Measurements from ENCODE around the gene GARIN6.

The GARIN6 gene

DNA sequence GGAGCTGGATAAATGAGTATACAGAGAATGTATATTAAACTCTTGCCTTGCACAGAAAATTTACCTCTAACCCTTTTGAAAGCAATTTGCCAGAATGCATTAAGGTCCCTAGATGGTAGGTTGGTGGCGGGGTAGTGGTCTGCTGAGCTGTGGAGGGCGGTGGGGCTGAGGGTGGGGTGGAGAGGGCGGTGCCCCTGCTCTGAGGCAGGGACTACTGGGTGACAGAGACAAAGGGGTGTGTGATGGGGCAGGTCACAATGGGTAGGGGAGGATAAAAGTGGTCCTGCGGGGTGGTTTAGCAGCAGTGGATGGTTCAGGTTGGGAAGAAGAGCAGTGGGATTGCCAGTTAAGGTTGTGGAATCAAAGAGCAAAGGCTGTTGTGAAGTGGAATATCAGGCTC lies at the start of gene GARIN6:
Gene GARIN6 (plus strand): TSS at position 301 of the 400 bp plus-strand sequence. CDS start 422 bp downstream, outside the sequence.
- no peak for DNase-seq (ENCODE audit: low read depth)
- no peak within 1 kb of the TSS for H3K4me3 ChIP-seq (ENCODE audit: low read depth, low read length)
- no peak for TF ChIP-seq CTCF (IDR thresholded peaks at IDR 0.05; ENCODE audit: control insufficient read depth, extremely low read depth, insufficient read depth)

- no peak for DNase-seq (ENCODE audit: low read depth)
- no peak overlapping the region for H3K4me3 ChIP-seq (ENCODE audit: low read depth, low read length)
- no peak for TF ChIP-seq CTCF (IDR thresholded peaks at IDR 0.05; ENCODE audit: control insufficient read depth, extremely low read depth, insufficient read depth)
Observed at GRCh38 chr12:99598785-99599184, 48.8 kb upstream of the GARIN6 start.

- TF ChIP-seq CTCF (IDR thresholded peaks at IDR 0.05; ENCODE audit: control insufficient read depth, extremely low read depth, insufficient read depth) = no peak
- no peak overlapping the region for H3K4me3 ChIP-seq (ENCODE audit: low read depth, low read length)
- DNase-seq (ENCODE audit: low read depth) = no peak
Observed at GRCh38 chr12:99600388-99600787, 47.2 kb upstream of the GARIN6 start.

DNA sequence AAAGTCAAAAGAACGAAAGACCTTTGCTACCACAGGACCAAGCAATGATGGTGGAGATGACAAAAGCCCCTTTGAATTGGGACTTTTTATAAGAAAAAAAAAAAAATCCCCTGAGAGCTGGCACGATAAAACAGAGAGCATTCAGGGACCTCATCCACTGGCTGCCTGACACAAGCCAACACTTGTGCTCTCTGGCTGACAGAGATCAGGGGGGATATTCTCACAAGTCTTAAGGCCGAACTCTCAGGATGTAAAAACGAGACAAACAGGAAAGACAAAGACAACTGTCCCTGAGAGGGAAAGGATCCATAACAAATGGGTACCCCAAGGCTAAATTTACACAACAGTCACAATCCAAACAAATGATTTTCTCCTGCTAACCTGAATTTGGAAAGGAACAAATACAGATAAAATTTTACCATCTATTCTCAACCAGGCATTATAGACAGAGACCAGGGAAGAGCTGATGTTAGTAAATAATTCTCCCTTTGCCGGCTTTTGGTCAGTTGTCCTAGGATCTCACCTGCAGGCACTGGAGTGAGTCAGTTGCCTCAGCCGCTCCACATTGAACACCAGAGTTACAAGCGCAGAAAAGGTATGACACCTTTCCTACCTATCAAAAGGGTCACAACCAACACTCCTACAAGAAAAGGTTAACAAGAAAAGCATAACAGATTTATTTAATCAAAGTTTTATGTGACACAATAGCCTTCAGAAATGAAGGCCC lies 37.9 kb upstream of the GARIN6 start:
- DNase-seq (ENCODE audit: low read depth) = no peak
- no peak overlapping the region for H3K4me3 ChIP-seq (ENCODE audit: low read depth, low read length)
- no peak for TF ChIP-seq CTCF (IDR thresholded peaks at IDR 0.05; ENCODE audit: control insufficient read depth, extremely low read depth, insufficient read depth)

DNA sequence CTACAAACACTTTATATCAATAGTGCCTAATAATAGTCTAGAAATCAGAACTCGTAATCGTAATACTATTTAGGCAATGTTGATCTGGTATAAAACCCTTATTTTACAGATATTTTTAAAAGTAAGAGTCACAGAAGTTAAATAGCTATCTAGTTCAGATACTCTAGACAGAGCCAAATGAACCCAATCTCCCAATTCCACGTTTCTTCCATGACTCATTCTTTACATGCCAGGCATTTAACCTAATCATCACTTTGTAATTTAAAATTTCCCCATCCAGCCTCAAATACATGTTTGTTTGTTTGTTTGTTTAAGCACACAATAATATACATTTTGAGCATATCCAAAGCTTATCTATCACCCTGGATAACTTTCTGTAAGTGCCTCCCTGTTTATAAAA lies 36.4 kb upstream of the GARIN6 start:
- TF ChIP-seq CTCF (IDR thresholded peaks at IDR 0.05; ENCODE audit: control insufficient read depth, extremely low read depth, insufficient read depth) = no peak
- no peak for DNase-seq (ENCODE audit: low read depth)
- H3K4me3 ChIP-seq (ENCODE audit: low read depth, low read length) = no peak overlapping the region

DNA sequence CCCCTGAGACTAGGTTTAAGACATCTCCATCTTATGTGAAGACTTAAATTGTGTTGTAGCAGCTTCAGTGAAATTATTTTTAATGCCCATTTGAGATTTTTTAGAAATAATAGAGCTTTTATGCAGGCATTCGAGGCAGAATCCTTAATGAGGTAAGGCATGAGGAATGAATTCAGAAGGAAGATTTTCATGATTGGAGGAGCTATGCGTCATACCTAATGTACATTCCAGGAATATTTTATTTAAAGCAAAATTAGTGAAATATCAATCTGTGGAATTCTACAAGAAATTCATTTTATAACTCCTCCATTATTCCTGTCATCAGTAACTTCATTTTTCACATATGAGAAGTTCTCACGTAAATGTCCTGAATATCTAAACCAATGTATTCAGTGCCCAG lies 36.0 kb upstream of the GARIN6 start:
- H3K4me3 ChIP-seq (ENCODE audit: low read depth, low read length) = no peak overlapping the region
- no peak for TF ChIP-seq CTCF (IDR thresholded peaks at IDR 0.05; ENCODE audit: control insufficient read depth, extremely low read depth, insufficient read depth)
- no peak for DNase-seq (ENCODE audit: low read depth)

DNA sequence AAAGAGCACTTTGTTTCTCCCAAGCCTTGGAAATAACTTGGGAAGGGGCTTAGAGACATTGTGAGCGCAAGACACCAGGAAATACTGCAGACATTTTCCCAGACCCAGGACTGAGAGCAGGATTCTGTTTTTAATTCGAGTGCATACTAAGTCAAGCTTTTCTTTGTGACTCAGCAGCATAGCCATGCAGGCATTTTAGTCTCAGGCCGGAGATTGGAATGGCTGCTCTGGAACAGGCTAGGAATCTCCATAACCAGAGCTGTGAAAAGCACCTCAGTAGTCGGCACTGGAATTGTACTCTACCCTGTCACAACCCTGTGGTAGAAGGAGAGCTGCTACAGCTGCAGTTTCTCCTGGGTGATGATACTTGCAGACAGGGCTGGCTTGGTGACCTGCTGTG lies 28.9 kb upstream of the GARIN6 start:
- DNase-seq (ENCODE audit: low read depth) = no peak
- no peak overlapping the region for H3K4me3 ChIP-seq (ENCODE audit: low read depth, low read length)
- no peak for TF ChIP-seq CTCF (IDR thresholded peaks at IDR 0.05; ENCODE audit: control insufficient read depth, extremely low read depth, insufficient read depth)
